Neutrophil (primary cell): Measurements from ENCODE around the gene TMEFF1.

Source experiments
- H3K27ac ChIP-seq: fragments of 200-600 bp; sonication (generic); 2 replicates; pipeline ENCODE4 v1.5.1; 2016; ENCODE audit warnings: mild to moderate bottlenecking, moderate library complexity
- H3K27me3 ChIP-seq: fragments of 200-600 bp; sonication (generic); 2 replicates; pipeline ENCODE4 v1.6.0; 2016; ENCODE audit warnings: mild to moderate bottlenecking
- H3K36me3 ChIP-seq: fragments of 200-600 bp; sonication (generic); 2 replicates; pipeline ENCODE4 v1.5.1; 2017
- H3K4me1 ChIP-seq, 2 experiments: fragments of 200-600 bp in 1 of 2; sonication (generic) in 1 of 2; 1 replicate in 1 of 2; 2 replicates in 1 of 2; pipeline versions ENCODE4 v1.5.1 to v1.6.1; 2013 to 2016; ENCODE audit warnings: low read depth in 1 of 2, low read length in 1 of 2, mild to moderate bottlenecking in 1 of 2, moderate library complexity in 1 of 2; ENCODE audit not compliant: control insufficient read depth in 1 of 2, insufficient read depth in 1 of 2
- H3K4me3 ChIP-seq, 2 experiments: fragments of 200-600 bp in 1 of 2; sonication (generic) in 1 of 2; 1 replicate in 1 of 2; 2 replicates in 1 of 2; pipeline ENCODE4 v1.5.1; 2013 to 2016; ENCODE audit warnings: low read depth in 1 of 2, low read length in 1 of 2, mild to moderate bottlenecking in 1 of 2, moderate library complexity in 1 of 2
- H3K9me3 ChIP-seq: fragments of 200-600 bp; sonication (generic); 2 replicates; pipeline ENCODE4 v1.5.1; 2016
- CTCF ChIP-seq: fragments of 200-600 bp; sonication (generic); IDR thresholded peaks from 2 replicates; pipeline ENCODE4 v1.5.1; 2016; ENCODE audit warnings: antibody characterized with exemption

The TMEFF1 gene

GRCh38 chr9:100445161-100445902, 27.6 kb upstream of the TMEFF1 start:
- H3K27me3 ChIP-seq, result no peaks in the 10 kb centered on the region
- no peak overlapping the region for H3K4me3 ChIP-seq
- H3K27ac ChIP-seq, result no peak overlapping the region
- peaks cover 0 to 4% of the 10 kb centered on the region in 2 experiments for H3K4me1 ChIP-seq
- H3K36me3 ChIP-seq, result no peaks in the 10 kb centered on the region
- no peaks in the 10 kb centered on the region for H3K9me3 ChIP-seq
- TF ChIP-seq CTCF, result no peak

DNA sequence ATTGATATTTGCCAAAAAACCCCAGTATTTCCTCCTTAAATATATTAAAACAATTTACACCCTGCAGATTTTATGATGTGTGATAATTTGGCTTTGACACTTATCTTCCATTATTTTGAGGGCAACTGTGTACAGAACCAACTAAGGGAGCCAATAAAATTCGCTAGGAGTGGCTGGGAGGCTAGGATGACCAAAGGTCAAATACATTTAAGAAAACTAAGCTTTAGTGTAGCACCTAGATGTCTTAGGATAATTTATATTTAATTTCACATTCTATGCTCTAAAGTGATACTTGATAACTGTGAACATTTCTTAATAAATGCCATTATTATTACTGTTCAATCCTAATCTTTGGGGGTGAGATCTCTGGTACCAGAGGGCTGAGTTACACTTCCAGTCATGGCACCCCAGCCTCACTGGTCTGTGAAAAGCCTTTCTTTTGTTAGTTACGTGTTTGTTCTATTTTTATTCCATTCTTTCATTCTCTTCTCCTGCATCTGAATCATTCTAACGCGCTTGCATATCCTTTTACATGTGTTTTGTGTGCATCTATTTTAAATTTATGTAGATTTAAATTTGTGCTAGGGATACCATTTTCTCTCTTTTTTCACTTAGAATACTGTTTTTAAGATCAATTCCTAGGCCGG, 26.9 kb upstream of the TMEFF1 start:
- Histone ChIP-seq H3K4me1 (peaks cover 0 to 4% of the 10 kb centered on the region in 2 experiments), H3K4me3 (no peak overlapping the region), H3K9me3 (no peaks in the 10 kb centered on the region), H3K27me3 (no peaks in the 10 kb centered on the region), H3K27ac (no peak overlapping the region), H3K36me3 (no peaks in the 10 kb centered on the region)
- no peak for TF ChIP-seq CTCF

- Histone ChIP-seq H3K27ac (no peak overlapping the region), H3K27me3 (no peaks in the 10 kb centered on the region), H3K36me3 (no peaks in the 10 kb centered on the region), H3K9me3 (no peaks in the 10 kb centered on the region), H3K4me3 (no peak overlapping the region), H3K4me1 (peaks cover 0 to 4% of the 10 kb centered on the region in 2 experiments)
- no peak for TF ChIP-seq CTCF
Observed at GRCh38 chr9:100447041-100447440, 25.9 kb upstream of the TMEFF1 start.

- Histone ChIP-seq H3K4me3 (no peak overlapping the region), H3K36me3 (no peaks in the 10 kb centered on the region), H3K27ac (no peak overlapping the region), H3K4me1 (peaks cover 0 to 4% of the 10 kb centered on the region in 2 experiments), H3K27me3 (no peaks in the 10 kb centered on the region), H3K9me3 (no peaks in the 10 kb centered on the region)
- no peak for TF ChIP-seq CTCF
Observed at GRCh38 chr9:100448266-100448665, 24.7 kb upstream of the TMEFF1 start.

DNA sequence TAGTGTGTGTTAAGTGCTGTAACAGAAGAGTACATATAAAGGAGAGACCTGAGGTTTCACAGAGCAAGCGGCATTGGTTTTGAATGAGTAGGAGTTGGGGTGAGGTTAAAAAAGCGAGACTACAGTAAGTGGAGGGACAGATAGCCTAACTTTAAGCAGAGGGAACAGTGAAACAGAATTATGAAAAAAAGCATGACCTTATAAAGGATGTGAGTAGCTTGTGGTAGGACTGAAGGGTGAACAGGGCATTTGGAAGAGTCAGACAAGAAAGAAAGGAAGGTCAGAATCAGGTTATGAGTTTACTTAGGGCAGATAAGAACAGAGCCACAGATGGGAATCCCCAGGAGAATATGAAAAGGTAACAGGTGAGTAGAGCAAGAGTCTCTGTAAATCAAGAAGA, 23.5 kb upstream of the TMEFF1 start:
- TF ChIP-seq CTCF, result no peak
- no peaks in the 10 kb centered on the region for H3K9me3 ChIP-seq
- no peaks in the 10 kb centered on the region for H3K4me1 ChIP-seq
- H3K27me3 ChIP-seq, result no peaks in the 10 kb centered on the region
- no peaks in the 10 kb centered on the region for H3K36me3 ChIP-seq
- no peak overlapping the region for H3K27ac ChIP-seq
- H3K4me3 ChIP-seq, result no peak overlapping the region
